Cerebellar nuclear complex (tissue), 1 donor: ENCODE results near the gene LARP1.
"Not testable (repeated sequence)": the region's sequence is repeated elsewhere in the genome, so short reads cannot be mapped to it uniquely, and the experiment has no call there.

Experiments
- DNase-seq, 2 experiments: peaks; one replicate each; lab custom pipeline; 2025; lab: John Stamatoyannopoulos, UW

LARP1 gene

DNA sequence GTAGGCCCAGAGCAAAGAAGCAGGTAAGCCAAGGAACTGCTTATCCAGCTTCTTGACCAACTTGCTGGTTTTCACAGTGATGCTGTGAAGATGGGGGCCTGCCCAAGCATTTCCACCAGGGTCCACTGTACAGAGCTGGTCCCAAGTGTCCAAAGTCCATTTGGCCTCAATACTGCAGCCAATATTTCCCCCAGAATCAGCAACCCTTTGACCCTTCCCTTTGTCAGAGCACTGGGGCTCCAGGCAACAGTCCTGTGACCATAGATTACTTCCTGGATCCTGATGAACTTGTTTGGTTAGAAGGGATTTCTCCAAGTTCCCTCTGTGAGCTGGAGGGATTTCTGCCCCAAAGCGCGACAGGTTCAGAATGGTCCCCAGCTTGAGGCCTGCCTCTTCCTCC lies 68.9 kb downstream of the LARP1 start:
- no peak for DNase-seq

DNA sequence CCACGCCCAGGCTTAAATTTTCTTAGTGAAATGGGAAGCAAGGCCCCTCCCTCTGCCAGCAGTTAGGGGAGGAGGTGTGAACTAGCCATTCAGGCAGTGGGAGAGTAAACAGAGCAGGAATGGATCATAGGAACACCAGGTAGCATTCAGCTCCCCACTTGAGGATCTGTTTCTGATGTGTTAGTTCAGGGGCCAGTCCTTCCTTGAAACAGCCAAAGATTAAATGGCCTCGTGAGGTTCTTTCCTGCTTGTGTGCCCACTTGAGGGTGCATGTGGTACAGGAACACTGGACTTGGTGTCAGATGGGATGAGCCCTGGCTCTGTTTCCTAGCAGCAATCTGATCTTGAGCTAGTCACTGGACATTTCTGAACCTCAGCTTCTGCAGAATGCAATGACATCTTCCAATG lies 74.0 kb downstream of the LARP1 start:
- DNase-seq = no peak

DNA sequence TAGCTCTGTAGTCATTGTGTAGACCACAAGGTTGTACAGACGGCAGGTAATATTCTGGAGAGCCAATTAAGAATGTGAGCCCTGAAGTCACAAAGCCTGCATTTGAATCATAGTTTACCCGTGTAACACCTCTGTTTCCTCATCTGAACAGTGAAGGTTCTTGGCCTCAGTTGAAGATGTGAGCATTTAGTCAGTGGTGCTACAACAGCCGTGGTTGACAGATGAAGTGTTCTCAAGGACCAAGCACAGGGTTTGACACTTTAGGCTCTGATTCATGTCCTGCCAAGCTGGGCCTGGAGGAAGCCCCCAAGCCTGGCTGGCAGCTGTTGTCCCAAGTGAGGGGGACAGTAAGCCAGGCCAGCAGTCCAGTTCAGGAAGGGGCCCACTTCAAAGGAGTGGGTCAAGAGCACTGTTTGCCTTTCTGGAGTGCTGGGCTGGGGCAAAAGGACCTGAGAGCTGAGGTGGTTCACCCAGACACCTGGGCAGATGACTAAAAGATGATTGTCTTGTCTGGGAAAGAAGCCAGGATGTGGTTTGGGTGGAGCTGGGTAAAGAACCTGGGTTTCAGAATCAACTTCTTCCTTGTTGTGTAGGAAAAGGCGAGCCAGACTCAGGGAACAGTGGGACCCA lies 74.5 kb downstream of the LARP1 start:
- DNase-seq = no peak

DNA sequence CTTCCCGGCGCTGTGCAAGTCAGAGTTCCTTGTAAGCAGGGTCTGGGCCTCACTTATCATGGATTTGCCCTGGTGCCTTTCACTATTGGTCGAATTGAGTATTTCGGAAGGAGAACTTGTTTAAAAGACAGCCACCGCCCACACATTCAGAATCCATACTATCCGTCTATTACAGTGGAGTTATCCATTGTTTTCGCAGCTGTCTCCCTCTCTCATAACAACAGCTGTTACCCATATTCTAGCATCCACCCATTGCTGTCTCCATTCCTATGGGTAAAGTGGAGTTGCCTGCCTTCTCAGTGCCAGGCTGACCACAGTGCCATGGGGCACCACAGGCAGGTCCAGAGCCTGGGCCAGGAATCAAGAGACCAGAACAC lies 75.0 kb downstream of the LARP1 start:
- DNase-seq = no peak

DNA sequence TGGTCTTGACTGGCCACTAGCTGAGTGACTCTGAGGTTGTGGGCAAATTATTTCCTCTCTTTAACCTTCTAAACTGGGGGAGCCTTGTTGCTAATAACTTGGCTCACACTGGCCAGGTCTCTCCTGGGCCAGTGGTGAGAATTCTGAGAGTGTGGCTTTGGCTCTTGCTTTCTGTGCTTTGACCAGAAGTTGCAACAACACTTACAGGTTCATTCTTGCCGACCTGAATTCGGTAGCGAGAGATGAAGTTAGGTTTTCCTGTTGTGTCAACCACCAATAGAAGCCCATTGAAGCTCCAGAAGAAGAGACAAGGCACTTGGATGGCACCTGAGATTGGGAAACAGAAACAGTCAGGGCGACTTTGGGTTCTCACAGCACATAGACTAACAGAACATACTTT lies 75.4 kb downstream of the LARP1 start:
- no peak for DNase-seq

DNA sequence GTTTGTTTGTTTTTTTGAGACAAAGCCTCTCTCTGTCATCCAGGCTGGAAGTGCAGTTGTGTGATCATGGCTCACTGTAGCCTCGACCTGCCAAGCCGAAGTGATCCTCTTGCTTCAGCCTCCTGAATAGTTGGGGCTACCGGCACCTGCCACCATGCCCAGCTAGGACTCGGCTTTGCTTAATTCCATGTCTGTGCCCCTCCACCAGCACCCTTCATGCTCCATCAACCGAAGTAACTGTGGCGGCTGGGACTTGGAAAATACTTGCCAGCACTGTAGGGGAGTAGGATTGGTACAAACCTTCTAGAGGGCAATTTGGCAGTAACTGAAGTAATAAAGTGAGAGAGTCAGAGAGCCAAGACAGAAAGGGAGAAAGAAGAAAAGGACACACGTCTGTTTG lies 76.3 kb downstream of the LARP1 start:
- DNase-seq = no peak

DNA sequence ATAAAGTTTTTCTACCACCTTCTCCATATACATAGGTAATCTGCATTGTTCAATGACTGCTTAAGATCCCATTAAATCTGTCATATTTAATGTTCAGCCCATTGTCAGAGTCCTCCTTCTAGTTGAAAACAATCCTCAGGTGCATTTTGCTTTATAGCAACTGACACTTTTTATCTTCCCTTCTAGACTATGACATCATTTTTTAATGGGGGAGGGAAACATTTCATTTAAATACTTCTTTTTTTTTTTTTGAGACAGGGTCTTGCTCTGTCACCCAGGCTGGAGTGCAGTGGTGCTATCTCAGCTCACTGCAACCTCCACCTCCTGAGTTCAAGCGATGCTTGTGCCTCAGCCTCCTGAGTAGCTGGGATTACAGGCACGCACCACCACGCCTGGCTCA lies 77.6 kb downstream of the LARP1 start:
- DNase-seq = not testable (repeated sequence)

DNA sequence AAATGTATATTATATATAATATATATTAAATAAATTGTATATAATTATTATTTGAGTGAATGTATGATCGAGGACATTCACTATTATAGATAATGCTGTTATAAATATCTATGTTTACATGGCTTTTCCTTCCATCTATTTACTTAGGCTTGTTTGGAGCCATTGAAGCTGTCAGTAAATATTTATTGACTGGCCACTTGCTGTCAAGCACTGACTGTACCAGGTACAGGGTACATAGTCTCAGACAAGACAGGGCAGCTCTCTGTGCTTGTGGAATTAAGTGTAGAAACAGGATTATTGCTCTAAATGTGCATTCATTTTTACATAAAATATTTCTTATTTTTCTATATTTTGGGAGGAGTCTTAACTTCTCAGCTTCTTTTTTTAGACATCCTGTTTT lies 78.9 kb downstream of the LARP1 start:
- no peak for DNase-seq

DNA sequence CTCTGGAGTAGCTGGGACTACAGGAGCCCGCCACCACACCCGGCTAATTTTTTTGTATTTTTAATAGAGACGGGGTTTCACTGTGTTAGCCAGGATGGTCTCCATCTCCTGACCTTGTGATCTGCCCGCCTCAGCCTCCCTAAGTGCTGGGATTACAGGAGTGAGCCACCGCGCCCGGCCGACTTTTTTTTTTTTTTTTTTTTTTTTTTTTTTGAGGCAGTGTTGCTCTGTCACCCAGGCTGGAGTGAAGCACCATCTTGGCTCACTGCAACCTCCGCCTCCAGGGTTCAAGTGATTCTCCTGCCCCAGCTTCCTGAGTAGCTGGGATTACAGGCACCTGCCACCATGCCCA lies 80.5 kb downstream of the LARP1 start:
- DNase-seq = not testable (repeated sequence)

DNA sequence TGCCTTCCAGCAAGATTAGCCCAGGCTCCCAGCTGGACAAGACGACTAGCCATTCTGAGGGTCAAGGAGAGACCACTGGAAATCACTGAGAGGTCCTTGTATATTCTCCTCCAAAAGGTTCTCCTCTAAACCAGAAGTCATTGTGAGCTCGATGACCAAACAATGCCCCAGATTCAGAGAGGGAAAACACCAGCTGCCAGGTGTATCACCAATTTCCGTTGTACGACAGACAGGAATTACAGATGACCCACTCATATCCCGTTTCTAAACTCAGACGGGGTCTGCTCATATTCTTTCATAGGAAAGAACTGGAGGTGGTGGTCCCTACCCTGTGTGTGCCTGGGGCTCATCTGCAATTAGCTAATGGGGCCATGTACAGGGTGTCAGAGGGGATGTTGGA lies 81.0 kb downstream of the LARP1 start:
- DNase-seq = no peak

DNA sequence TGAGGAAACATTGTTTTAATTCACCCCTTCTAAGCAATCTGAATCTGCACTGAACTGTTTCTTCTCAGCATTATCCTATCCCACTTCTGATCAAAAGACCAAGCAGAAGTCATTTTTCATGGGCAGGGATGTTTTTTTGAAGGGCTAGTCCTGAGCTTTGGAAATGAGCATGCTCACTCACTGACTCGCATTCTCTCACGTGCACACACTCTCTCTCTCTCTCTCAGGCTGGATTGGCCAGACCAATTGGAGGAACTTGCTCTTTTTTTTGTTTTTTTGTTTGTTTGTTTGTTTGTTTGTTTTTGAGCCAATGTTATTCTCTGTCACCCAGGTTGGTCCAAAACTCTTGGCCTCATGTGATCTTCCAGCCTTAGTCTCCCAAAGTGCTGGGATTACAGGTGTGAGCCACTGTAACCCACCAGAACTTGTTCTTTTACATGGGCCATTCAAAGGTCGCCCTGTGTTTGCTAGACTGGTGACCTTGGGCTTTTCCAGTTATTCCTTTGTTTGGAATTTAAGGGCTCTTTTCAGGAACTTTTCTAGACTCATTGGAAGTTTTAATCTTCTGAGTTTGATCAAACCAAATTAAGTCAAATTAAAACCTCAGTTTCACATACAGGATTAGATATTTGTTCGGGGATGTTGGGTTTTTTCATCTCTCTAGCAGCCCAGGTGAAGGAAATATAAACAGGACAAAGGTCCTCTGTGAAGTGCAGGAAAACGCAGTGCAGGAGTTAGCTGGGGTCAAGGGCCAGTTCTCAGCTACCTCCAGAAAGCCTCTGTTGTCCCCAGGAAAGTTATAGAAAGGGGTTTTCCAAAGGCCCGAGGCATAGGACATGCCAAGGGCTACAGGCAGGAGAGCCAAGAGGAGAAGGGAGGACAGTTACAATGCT lies 82.1 kb downstream of the LARP1 start:
- DNase-seq = no peak

DNA sequence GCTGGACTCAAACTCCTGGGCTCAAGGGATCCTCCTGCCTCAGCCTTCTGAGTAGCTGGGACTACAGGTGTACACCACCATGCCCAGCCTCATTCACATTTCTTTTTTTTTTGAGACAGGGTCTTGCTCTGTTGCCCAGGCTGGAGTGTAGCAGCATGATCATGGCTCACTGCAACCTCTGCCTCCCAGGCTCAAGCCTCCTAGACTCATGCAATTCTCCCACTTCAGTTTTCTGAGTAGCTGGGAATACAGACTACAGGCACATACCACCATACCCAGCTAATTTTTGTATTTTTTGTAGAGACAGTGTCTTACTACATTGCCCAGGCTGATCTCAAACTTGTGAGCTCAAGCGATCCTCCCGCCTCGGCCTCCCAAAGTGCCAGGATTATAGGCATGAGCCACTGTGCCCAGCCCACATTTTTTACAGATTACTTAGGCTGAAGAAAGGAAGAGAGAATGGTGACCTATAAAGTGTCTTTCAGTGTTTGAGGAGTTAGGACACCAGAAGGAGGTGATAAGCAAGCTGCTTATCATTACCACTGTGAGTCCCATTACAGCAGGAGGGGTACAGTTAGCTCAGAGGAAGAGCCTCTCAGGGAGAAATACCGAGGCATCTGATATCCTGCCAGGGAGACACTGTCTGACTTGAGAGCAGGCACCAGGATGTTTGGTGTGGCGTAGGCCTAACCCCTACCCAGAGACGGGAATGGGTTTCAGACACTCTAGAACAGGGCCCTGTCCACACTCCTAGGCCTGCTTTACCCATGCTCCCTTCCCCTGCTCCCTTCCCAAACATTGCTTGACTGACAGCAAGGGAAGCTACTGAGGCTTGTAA lies 85.5 kb downstream of the LARP1 start:
- no peak for DNase-seq

DNA sequence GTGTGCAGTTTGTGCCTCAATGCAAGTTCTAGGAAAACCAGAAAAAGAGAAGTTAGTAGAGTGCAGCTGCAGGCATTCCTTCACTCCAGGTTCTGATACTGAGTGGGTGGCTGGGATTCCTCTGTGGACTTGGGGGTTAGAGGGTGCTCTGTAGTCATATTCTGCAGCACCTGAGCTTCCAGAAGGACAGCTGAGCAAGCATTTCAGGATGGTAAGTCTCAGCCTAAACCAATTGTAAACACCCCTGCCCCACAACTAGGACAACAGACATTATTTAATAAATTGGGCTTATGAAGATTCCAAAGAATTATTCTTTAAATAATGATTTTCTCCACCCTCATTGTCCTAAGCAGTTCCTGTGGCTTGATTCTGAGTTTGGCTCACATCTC lies 86.1 kb downstream of the LARP1 start:
- DNase-seq = no peak

DNA sequence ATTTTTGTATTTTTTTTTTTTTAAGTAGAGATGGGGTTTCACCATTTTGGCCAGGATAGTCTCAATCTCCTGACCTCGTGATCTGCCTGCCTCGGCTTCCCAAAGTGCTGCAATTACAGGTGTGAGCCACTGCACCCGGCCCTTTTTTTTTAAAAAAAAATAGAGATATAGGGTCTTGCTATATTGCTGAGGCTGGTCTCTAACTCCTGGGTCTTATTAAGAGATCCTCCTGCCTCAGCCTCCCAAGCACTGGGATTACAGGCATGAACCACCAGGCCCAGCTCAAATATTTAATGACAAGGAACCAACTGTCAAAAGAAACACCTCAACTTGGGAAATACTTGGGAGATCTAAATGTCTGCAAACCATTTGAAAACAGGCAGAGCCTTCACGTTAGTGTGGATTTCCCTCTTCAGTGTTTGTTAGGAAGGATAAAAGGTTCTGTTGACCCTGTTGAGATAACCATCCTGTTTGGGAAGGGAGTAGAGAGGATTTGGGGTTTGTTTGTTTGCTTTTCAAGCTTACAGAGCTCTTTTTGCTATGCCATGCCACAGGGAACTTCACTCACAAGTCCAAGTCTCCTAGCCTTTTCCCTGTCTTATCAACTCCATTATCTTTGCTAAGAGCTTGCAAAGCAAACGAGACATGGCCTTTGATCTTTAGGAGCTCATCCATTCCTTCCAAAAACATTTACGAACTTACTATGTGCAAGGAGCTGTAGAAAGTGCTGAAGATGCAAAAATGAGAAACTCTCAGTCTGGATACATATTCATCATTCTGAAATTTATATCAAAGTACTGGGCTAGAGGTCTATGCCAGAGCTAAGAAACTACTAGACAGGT lies 87.7 kb downstream of the LARP1 start:
- no peak for DNase-seq

DNA sequence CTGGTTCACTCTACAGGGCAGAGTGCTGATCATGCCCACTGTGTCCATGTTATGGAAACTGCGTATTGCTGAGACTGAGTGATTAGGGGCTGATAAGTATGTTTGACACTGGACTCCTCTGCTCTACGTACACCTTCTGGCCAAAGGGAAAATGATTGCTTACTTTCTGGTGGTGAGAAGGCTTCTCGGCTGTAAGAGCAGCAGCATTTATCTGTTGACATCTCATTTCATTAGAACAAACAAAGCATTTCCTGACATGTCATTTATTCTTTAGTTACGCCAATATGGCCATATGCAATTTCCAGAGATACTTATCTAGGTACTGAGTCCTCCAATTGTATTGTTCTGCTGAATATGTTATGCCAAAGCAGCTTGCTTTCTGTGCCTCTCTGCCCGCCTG lies 89.6 kb downstream of the LARP1 start:
- no peak for DNase-seq

DNA sequence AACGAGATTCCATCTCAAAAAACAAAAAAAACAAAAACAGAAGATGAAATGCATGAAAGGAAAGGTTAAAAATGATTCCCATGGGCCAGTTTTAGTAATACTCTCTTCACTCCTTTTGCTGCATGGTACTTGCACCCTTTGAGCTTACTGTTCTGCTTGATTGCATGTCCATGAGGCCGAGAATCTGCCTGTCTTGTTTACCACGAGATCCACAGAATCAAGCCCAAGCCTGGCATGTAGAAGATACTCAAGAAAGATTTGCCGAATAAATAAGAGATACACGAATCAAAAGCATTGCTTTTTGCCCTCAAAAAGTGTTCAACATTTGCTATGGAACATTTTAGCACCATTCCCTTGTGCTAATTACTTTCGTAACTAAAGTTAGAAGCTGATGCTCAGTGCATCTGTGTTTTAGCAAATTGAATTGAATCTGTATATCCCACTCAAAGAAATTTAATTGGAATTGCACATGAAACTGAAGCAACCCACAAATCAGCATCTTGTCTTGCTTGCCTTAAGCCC lies 94.1 kb downstream of the LARP1 start:
- no peak for DNase-seq

DNA sequence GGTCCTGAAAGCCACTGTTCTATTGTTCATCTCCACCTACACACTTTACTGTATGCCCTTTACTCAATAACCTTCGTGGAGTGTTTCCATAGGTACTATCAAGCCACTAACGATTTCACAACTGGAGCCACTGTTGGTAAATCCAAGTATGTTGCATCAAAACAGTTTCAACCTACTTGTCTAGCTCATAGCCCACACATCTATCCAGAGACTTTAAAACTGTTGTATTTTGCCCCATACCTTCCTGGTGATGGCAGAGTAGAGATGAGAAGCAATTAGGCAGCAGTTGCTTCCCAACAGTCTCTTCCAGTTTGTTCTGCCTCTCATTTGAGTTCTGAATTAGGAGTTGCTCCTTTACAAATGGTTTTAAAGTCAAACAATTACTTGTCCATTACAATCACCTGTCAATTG lies 94.6 kb downstream of the LARP1 start:
- DNase-seq = no peak

DNA sequence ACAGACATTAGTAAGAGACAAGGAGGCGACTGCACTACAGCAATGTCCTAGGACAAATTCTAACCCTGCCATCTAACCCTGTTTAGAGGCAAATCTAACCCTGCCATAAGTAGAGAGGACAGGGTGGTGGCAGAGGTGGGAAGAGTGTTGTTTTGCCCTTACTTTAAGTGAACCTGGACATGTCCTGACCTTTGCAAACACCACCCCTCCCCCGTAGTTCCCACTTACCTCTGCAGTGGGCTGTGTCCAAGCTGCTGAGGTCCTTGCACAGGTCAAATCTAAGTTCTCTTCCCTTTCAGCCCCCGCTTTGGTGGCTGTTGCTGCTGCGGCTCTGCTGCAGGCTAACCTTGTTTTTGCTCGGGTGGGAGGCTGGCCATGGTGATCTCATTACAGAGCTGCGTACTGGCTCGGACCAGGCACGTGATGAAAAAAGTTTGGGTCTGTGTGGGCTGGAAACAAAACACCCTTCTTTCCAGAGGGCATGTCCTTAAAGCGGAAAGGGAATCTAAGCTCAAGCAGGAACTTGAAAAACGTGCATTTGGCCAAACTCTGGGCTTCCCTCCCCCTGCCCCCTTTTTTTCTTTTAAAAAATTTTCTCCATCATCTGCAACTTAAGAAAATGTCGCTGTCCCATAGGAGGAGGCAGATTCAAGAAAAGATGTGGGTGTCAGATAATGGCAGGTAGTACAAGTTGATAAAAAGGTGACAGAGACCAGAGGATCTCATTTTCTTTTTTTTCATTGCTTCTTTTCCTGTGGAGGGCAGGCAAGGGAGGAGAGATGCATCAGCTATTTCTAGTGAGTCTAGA lies 95.3 kb downstream of the LARP1 start, which contains the start of gene FAXDC2:
FAXDC2 (minus strand) TSS at position 349 of the 808 bp plus-strand sequence. CDS start 12,425 bp downstream, outside the sequence.
- no peak for DNase-seq

DNA sequence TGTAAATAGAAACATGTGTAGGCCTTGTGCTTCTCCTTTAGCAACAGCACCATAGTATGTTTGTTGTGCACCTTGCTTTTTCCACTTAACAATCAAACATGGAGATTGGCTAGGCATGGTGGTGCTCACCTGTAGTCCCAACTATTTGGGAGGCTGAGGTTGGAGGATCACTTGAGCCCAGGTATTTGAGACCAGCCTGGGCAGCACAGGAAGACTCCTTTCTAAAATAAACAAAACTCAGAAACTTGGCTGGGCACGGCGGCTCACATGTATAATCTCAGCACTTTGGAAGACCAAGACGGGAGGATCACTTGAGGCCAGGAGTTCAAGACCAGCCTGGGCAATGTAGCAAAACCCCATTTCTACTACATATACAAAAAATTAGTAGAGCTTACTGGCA lies 96.2 kb downstream of the LARP1 start:
- DNase-seq = no peak

DNA sequence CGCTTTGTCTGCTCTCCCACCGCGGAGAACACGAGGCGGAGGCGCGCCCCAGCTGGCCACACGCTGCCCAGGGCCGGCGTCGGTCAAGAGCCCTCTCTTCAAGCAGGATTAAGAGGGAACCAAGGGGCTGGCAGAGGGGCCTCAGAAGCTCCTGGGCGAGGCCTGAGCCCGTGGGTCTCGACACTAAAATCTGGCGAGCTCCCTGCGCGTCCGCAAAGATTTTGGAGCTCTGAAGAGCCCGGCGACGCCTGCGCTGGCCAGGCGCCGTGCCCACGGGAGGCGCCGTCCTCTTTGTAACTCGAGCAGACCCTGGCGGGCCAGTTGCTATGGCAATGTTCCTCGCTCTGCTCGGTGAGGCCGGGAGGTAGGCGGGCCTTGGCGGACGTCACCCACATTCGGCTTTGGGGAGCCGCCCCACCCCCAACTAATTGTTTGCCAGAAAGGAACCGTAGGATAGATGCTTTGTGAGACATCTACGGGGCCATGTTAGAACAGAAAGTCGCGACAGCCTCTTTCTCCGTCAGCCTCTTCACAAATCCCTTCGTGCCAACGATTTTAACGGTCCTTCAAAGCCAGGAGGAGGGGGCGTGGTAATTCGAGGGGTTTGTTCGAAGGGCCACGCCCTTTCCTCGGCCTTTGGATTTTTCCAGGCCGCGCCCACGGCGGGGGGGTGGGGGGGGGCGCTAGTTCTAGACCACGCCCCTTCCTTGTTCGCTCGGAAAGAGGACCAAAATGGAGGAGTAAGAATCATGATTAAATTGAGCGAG lies 102.5 kb downstream of the LARP1 start:
- peak; percentile 74 to 75 for DNase-seq
